GM21381 (cell line): ENCODE results near the gene CD52.
"Not testable (repeated sequence)": the region's sequence is repeated elsewhere in the genome, so short reads cannot be mapped to it uniquely, and the experiment has no call there.

Source experiments
- ATAC-seq: cut with Tn5 transposase; IDR thresholded peaks from one replicate; pipeline ENCODE4 v1.9.1; 2021; ENCODE audit warnings: mild to moderate bottlenecking, moderate library complexity; ENCODE audit not compliant: unreplicated experiment

The CD52 gene

DNA sequence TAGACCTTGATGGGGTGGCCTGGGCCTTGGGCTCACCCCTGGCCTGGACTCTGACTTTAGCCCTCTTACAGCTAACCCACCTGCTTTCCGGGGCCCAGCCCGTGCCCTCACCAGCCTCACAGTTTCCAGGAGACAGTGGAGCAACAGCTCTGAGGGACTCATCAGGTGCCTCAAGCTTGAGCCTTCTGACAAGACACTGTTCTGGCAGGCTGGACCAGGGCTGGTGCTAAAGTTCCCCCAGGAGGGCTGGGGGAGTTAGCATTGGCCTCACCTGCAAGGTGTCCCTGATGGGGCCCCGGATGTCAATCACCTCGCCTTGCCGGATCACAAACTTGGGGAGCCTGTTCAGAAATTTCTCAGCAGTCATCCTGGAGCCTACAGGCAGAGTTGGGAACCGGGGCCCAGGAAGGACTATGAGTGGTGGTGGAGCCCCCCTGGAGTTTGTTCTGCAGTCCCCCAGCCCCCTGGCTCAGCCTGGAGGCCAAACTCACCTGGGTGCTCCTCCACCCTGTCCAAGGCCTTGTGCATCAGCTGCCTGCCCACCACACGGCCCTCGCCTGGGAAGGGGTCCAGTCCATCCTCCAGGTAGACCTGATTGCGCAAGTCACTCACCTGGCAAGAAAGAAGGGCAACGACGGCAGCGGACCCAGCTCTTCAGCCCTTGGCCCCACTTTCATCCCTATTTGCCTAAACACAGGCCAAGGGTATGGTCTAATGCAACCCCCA lies 33.7 kb upstream of the CD52 start:
- ATAC-seq = no peak

DNA sequence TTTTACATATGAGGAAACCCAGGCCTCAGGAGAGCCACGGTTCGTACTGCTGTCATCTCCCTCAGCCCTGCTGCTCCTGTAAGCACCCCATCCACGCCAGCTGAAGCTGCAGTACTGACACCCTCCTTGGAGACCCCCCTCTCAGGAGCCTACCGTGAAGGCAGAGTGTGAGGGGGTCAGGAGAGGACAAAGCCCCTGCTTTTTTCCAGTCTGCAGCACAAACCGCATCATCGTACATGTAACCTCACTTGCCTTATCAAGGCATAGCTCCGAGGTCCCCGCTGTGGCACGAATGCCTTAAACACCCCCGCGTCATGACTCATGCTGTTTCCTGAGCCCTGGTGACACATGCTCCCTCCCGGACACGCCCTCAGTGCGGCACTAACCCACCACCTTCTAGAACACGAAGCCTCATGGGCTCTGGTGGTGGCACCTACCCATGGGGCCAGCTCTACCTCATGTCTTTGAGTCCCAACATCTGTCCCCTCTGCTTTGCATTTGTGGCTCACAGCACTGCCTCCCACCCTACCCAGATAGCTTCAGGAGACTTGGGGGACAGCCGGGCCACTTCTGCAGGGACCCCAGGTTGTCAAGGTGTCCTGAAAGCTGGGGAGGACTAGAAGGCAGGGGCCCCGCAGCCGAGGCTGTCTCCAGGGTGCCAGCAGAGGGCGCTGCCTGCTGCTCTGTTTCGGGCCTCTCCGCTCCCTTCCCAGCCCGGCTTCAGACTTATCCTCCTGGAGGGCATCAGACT lies 33.0 kb upstream of the CD52 start:
- no peak for ATAC-seq

- ATAC-seq = no peak
Measured at GRCh38 chr1:26285366-26286063, 32.2 kb upstream of the CD52 start.

DNA sequence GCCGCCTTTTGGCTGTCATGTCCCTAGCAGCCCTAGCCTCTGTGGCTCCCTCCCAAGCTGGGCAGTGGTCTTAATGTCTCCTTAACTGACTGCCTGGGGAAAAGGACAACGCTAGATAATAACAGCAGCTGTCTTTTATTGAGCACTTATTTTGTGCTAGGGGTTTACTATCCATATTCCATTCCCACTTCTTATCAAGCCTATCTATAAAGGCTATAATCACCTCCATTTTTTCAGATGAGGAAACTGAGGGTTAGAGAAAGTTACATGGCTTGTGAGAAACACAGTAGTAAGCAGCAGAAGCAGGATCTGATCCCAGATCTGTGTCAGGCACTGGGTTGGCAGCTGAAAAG lies 31.7 kb upstream of the CD52 start:
- no peak for ATAC-seq

DNA sequence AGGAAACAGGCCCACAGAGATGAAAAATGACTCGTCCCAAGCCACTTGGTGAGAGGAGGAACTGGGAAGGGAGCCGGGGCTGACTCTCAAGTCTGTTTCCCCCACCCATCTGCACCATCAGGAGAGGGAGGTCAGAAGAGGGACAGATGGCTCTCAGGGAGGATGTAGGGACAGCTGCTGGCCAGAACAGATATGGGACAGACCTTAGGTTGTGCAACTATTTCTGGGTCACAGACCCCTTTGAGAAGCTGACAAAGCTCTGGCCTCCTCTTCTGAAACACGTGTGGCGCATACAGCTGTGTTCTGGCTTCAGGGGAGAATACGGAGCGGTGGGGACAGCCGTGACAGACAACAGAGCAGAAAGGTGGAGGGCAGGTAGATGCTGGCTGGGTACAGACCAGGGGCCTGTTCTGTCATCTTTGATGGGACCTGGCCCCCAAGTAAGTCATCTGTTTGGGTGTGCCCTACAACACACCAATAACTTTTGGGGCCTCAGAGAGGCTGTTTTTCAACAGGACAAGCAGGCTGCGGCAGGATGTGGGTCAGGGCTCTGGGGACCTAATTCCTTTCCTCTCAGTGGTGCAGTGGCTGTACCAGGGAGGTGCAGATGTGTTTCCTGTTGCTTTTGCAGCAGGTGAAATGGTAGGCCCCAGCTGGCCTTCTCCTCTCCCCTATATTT lies 30.6 kb upstream of the CD52 start:
- peak; percentile 34 for ATAC-seq

DNA sequence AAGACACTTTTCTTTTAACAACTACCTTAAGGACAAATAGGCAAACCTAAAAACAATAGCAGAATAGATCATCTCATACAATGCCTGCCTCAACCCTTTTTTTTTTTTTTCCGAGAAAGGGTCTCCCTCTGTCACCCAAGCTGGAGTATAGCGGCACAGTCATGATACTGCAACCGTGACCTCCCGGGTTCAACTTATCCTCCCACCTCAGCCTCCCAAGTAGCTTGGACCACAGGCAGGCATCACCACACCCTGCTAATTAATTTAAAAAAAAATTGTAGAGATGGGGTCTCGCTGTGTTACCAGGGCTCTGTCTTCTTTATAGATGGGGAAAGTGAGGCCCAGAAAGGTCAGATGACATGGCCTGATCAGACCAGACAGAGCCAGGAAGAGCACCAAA lies 29.9 kb upstream of the CD52 start:
- ATAC-seq = no peak

DNA sequence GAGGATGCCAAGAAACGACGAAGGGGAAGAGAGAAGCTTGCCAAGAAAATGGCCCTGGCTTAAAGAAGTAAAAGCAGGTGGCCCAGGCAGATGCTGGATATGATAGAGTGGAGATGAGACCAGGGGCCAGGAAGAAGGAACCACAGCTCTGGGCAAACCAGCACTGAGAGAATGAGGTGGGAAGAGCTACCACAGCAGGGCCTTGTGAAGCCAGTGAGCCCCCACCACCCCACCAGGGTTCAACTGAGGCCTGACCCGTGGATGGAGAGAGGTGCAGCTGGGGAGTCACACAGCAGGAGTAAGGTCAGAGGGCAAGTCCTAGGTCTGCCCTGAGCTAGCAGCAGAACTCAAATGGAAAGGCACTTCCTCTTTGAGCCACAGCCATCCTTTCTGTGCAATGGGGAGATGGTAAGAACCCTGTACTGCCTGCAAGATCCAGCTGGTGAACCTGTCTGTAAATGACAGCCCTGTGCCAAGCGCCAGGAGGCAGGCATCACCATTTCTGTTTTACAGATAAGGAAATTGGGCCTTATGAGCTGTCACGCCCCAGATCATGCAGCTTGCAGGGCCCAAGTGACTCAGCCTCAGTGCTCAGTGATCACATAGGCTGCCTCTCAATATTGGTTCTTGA lies 29.3 kb upstream of the CD52 start:
- no peak for ATAC-seq

DNA sequence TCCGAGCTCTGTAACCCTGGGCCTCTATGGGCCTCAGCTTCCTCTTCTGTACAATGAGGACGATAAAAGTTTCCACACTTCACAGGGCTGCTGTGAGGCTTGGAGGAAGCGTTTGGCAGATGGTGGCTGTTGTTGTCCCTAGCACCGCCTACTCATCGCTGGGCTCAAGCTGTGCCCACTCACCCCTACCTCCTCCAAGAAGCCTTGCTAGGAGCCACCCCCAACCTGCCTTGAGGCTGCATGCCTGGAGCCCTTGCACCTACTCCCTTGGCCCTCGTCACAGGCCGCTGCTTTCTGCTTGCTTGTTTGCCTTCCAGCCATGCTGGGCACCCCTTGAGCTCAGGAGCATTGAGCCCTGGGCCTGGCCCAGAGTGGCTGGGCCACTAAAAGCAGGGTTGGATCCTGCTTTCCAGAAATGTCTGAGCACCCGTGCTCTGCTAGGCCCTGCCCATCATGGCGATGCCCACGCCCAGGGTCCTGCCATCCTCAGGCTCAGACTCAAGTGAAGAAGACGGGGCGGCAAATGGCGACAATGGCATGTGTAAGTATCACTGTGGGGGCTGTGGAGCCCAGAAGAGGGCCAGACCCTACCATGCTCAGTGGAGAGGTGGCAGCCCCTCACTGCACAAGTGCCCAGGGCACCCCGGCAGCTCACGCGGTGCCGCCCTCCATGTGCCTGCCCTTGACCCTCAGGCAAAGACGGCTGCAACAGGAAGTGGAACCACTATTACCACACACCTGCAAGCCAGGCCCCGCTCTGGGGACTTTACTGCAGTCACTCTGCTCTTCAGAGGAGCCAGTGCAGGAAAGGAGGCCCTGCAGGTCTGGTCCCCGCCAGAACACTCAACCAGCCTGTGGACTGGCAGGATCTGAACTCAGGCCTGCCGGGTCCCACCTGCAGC lies 28.3 kb upstream of the CD52 start:
- ATAC-seq = no peak

GRCh38 chr1:26290122-26290881 lies 27.5 kb upstream of the CD52 start:
- no peak for ATAC-seq

- ATAC-seq = no peak
Measured at GRCh38 chr1:26290882-26291261, 26.9 kb upstream of the CD52 start.

GRCh38 chr1:26291433-26291832 lies 26.3 kb upstream of the CD52 start:
- no peak for ATAC-seq

GRCh38 chr1:26291939-26292338 lies 25.8 kb upstream of the CD52 start:
- no peak for ATAC-seq

GRCh38 chr1:26292735-26293134 lies 25.0 kb upstream of the CD52 start:
- not testable (repeated sequence) for ATAC-seq

DNA sequence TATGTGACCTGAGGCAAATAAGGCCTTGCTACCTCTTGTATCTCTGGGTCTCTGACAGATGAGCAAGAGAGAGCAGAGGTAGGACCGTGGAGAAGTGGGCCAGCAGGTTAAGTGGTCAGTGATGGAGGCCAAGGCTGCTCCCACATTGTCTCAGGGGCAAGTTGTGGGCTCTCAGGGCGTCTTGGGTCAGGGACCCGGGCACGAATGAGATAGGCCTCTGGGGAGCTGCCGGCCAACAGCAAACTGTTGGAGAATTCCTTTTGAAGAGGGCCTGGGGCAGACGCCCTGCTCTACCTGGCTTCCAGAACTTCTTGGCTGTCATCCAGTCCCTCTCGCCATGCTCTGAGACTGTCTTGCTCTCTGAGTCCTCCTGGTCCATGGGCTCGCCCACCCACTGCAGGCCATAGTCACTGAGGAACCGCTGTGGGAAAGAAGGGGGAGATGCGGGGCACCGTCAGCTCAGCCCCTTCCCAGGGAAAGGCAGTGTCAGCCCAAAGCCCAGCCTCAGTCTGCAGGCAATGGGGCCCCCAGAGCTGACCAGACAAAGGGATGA lies 23.8 kb upstream of the CD52 start:
- ATAC-seq = no peak

- no peak for ATAC-seq
Measured at GRCh38 chr1:26295194-26296138, 22.3 kb upstream of the CD52 start.

GRCh38 chr1:26296340-26297056 lies 21.3 kb upstream of the CD52 start:
- no peak for ATAC-seq
